ENCODE results near the gene GABRB1.

GABRB1 gene

DNA sequence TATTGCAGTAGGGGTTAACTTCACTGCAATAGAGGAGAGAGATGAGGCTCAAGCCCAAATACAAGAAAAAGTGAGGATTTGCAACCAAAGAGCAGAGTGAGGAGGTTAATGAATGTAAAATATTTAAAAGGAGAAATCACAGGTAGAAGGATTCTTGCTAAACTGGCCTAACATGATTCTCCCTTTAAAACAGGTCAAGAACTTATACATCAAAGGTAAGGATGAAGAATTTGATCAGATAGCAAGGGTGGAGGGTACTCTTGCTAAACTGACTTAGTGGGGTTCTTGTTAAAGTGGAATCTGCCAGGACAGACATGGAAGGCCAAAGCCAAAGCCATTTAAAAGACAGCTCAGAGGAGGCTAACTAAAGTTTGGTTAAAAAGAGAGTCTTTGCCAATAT lies 193.0 kb downstream of the GABRB1 start:
- Histone ChIP-seq H3K27me3 (ENCODE audit: control insufficient read depth in 1 of 2, insufficient read depth in 2 of 2, low read length in 2 of 2) (no peaks in the 10 kb centered on the region), H3K4me3 (ENCODE audit: low read length in 2 of 2) (no peak overlapping the region), H3K27ac (ENCODE audit: low read length) (no peak overlapping the region), H3K9me3 (ENCODE audit: control insufficient read depth in 2 of 2, low read length in 2 of 2) (no peaks in the 10 kb centered on the region), H3K9ac (ENCODE audit: low read length in 2 of 2) (no peak overlapping the region), H3K36me3 (ENCODE audit: control insufficient read depth in 2 of 2, insufficient read depth in 2 of 2, low read length in 2 of 2) (no peaks in the 10 kb centered on the region), H3K4me1 (ENCODE audit: control insufficient read depth, insufficient read depth, low read length) (no peaks in the 10 kb centered on the region)

DNA sequence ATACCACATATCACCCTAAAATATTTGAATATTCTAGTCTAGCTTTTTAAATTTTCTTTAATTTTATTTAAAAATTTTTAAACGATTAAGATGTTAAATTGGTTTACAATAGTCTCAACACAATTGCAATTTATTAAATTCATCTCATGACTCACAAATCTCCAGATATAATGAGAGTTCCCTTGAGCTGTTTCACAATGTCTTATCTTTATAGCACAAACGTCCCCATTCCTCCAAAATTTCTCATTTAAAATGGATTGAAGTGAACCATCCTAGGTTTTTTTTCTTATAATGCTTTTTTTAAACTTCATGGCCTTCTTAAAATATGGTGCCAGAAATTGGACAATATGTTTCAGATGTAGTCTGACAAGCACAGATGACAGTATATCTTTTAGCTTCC lies 204.4 kb downstream of the GABRB1 start:
- H3K4me1 ChIP-seq (ENCODE audit: control insufficient read depth, insufficient read depth, low read length), result no peaks in the 10 kb centered on the region
- H3K9ac ChIP-seq (ENCODE audit: low read length in 2 of 2), result no peak overlapping the region
- H3K9me3 ChIP-seq (ENCODE audit: control insufficient read depth in 2 of 2, low read length in 2 of 2), result no peaks in the 10 kb centered on the region
- H3K4me3 ChIP-seq (ENCODE audit: low read length in 2 of 2), result no peak overlapping the region
- no peaks in the 10 kb centered on the region for H3K36me3 ChIP-seq (ENCODE audit: control insufficient read depth in 2 of 2, insufficient read depth in 2 of 2, low read length in 2 of 2)
- no peaks in the 10 kb centered on the region for H3K27me3 ChIP-seq (ENCODE audit: control insufficient read depth in 1 of 2, insufficient read depth in 2 of 2, low read length in 2 of 2)
- no peak overlapping the region for H3K27ac ChIP-seq (ENCODE audit: low read length)

DNA sequence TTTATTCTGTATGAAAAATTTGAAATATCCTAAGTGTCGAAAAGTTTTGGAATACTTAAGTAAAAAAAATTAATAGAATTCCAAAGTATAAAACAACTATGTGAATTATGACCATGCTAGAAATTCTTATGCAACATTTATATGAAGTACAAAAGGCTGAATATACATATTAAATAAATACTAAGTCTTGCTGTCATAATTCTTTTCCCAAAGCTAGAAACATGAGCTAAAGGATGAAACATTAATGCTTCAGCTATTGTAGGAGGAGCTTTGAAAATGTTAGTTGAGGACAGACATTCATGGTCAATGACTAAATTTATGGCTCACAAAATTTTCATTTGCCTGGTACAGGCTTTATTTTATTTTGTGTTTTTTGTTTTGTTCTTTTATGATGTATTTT lies 207.3 kb downstream of the GABRB1 start:
- no peaks in the 10 kb centered on the region for H3K4me1 ChIP-seq (ENCODE audit: control insufficient read depth, insufficient read depth, low read length)
- no peaks in the 10 kb centered on the region for H3K36me3 ChIP-seq (ENCODE audit: control insufficient read depth in 2 of 2, insufficient read depth in 2 of 2, low read length in 2 of 2)
- H3K9me3 ChIP-seq (ENCODE audit: control insufficient read depth in 2 of 2, low read length in 2 of 2), result no peaks in the 10 kb centered on the region
- H3K4me3 ChIP-seq (ENCODE audit: low read length in 2 of 2), result no peak overlapping the region
- no peak overlapping the region for H3K27ac ChIP-seq (ENCODE audit: low read length)
- H3K27me3 ChIP-seq (ENCODE audit: control insufficient read depth in 1 of 2, insufficient read depth in 2 of 2, low read length in 2 of 2), result no peaks in the 10 kb centered on the region
- H3K9ac ChIP-seq (ENCODE audit: low read length in 2 of 2), result no peak overlapping the region

DNA sequence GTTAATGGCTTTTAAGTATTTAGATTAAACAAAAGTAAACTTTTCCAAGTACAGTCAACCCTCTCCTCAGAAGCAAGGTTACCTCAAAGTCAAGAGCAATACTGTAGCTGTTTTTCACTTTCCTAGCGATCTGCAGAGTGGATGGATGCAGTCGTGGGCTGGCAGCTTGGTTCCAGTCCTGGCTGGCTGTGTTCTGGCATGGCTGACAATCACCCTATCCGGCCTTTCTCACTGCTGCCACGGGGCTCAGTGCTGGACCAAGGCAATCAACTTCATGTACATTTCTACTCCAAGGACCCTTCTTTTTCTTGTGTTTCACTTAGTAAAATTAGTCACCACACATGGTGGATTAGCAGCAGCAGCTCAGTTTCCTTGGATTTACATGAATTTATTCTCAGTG lies 208.3 kb downstream of the GABRB1 start:
- Histone ChIP-seq H3K4me3 (ENCODE audit: low read length in 2 of 2) (no peak overlapping the region), H3K27ac (ENCODE audit: low read length) (no peak overlapping the region), H3K27me3 (ENCODE audit: control insufficient read depth in 1 of 2, insufficient read depth in 2 of 2, low read length in 2 of 2) (no peaks in the 10 kb centered on the region), H3K4me1 (ENCODE audit: control insufficient read depth, insufficient read depth, low read length) (no peaks in the 10 kb centered on the region), H3K36me3 (ENCODE audit: control insufficient read depth in 2 of 2, insufficient read depth in 2 of 2, low read length in 2 of 2) (no peaks in the 10 kb centered on the region), H3K9me3 (ENCODE audit: control insufficient read depth in 2 of 2, low read length in 2 of 2) (no peaks in the 10 kb centered on the region), H3K9ac (ENCODE audit: low read length in 2 of 2) (no peak overlapping the region)

- Histone ChIP-seq H3K36me3 (ENCODE audit: control insufficient read depth in 2 of 2, insufficient read depth in 2 of 2, low read length in 2 of 2) (no peaks in the 10 kb centered on the region), H3K9ac (ENCODE audit: low read length in 2 of 2) (no peak overlapping the region), H3K27me3 (ENCODE audit: control insufficient read depth in 1 of 2, insufficient read depth in 2 of 2, low read length in 2 of 2) (no peaks in the 10 kb centered on the region), H3K4me3 (ENCODE audit: low read length in 2 of 2) (no peak overlapping the region), H3K27ac (ENCODE audit: low read length) (no peak overlapping the region), H3K9me3 (ENCODE audit: control insufficient read depth in 2 of 2, low read length in 2 of 2) (no peaks in the 10 kb centered on the region), H3K4me1 (ENCODE audit: control insufficient read depth, insufficient read depth, low read length) (no peaks in the 10 kb centered on the region)
Observed at GRCh38 chr4:47251348-47252135, 220.2 kb downstream of the GABRB1 start.

DNA sequence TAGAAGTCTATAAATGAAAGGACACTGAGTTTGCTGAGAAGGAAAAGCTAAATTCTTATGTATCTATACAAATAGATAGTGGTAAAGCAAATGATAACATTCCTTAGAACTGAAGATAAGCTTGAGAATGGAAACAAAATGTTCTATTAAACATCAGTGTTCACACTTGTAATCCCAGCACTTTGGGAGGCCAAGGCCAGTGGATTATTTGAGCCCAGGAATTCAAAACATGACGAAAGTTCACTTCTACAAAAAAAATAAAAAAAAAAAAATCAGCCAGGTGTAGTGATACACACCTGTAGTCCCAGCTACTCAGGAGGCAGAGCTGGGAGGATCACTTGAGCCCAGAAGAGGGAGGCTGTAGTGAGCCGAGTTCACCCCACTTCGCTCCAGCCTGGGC lies 232.4 kb downstream of the GABRB1 start:
- Histone ChIP-seq H3K9me3 (ENCODE audit: control insufficient read depth in 2 of 2, low read length in 2 of 2) (no peaks in the 10 kb centered on the region), H3K36me3 (ENCODE audit: control insufficient read depth in 2 of 2, insufficient read depth in 2 of 2, low read length in 2 of 2) (no peaks in the 10 kb centered on the region), H3K4me1 (ENCODE audit: control insufficient read depth, insufficient read depth, low read length) (no peaks in the 10 kb centered on the region), H3K9ac (ENCODE audit: low read length in 2 of 2) (no peak overlapping the region), H3K27ac (ENCODE audit: low read length) (no peak overlapping the region), H3K4me3 (ENCODE audit: low read length in 2 of 2) (no peak overlapping the region), H3K27me3 (ENCODE audit: control insufficient read depth in 1 of 2, insufficient read depth in 2 of 2, low read length in 2 of 2) (no peaks in the 10 kb centered on the region)

DNA sequence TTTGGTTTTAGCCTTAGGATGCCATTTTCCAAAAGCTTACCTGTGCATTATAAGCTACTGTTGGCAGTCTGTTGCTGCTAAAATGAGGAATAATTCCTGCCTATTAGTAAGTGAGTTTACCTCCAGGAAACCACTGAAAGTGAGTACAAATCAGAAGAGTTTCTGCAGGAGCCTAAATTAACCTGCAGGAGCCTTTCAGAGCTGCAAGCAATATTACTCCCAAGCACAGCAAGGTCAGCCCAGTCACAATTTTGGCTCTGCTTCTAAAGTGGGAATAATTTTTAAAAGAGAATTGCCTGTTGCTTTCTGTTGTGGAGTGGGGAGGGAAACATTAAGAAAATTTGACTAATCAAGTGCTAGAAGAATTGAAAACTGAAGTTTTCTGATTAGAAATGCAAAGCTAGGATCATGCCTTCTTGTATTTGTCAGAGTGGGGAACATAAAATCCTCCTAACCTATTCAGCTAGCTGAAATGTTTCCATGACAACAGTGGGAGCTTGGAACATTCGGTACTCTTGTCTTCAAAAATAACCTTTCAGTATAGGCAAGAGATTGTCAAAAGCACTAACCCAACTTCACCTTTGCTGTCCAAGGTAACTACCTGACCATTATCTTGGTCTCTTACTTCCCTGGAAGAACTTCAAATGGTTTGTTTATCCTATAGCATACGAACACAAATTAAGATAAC lies 239.0 kb downstream of the GABRB1 start:
- H3K4me1 ChIP-seq (ENCODE audit: control insufficient read depth, insufficient read depth, low read length), result no peaks in the 10 kb centered on the region
- H3K4me3 ChIP-seq (ENCODE audit: low read length in 2 of 2), result no peak overlapping the region
- no peaks in the 10 kb centered on the region for H3K27me3 ChIP-seq (ENCODE audit: control insufficient read depth in 1 of 2, insufficient read depth in 2 of 2, low read length in 2 of 2)
- H3K27ac ChIP-seq (ENCODE audit: low read length), result no peak overlapping the region
- H3K9ac ChIP-seq (ENCODE audit: low read length in 2 of 2), result no peak overlapping the region
- no peaks in the 10 kb centered on the region for H3K36me3 ChIP-seq (ENCODE audit: control insufficient read depth in 2 of 2, insufficient read depth in 2 of 2, low read length in 2 of 2)
- no peaks in the 10 kb centered on the region for H3K9me3 ChIP-seq (ENCODE audit: control insufficient read depth in 2 of 2, low read length in 2 of 2)

GRCh38 chr4:47271291-47271690 lies 239.9 kb downstream of the GABRB1 start:
- Histone ChIP-seq H3K9ac (ENCODE audit: low read length in 2 of 2) (no peak overlapping the region), H3K27ac (ENCODE audit: low read length) (no peak overlapping the region), H3K27me3 (ENCODE audit: control insufficient read depth in 1 of 2, insufficient read depth in 2 of 2, low read length in 2 of 2) (no peaks in the 10 kb centered on the region), H3K4me1 (ENCODE audit: control insufficient read depth, insufficient read depth, low read length) (no peaks in the 10 kb centered on the region), H3K36me3 (ENCODE audit: control insufficient read depth in 2 of 2, insufficient read depth in 2 of 2, low read length in 2 of 2) (no peaks in the 10 kb centered on the region), H3K4me3 (ENCODE audit: low read length in 2 of 2) (no peak overlapping the region), H3K9me3 (ENCODE audit: control insufficient read depth in 2 of 2, low read length in 2 of 2) (no peaks in the 10 kb centered on the region)

DNA sequence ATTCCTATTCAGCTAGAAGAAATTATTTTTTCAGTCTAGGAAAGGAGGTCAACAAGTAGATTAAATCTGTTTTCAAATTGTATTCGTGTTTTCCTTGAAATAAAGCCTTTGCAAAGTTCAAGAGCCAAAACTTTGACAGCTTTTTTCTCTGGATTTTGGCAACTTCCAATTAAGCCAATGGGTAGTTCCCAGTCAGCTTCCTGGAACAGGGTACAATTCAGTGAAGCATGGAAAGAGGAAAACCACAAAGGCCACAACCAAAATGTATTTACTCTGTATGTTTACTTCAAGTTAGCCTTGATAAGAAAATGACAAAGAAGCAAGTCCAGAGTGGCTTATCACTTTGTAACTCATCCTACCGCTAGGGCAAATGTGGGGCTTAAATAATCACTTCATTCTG lies 243.5 kb downstream of the GABRB1 start:
- H3K9ac ChIP-seq (ENCODE audit: low read length in 2 of 2), result no peak overlapping the region
- no peaks in the 10 kb centered on the region for H3K4me1 ChIP-seq (ENCODE audit: control insufficient read depth, insufficient read depth, low read length)
- H3K27ac ChIP-seq (ENCODE audit: low read length), result no peak overlapping the region
- H3K9me3 ChIP-seq (ENCODE audit: control insufficient read depth in 2 of 2, low read length in 2 of 2), result no peaks in the 10 kb centered on the region
- H3K4me3 ChIP-seq (ENCODE audit: low read length in 2 of 2), result no peak overlapping the region
- H3K36me3 ChIP-seq (ENCODE audit: control insufficient read depth in 2 of 2, insufficient read depth in 2 of 2, low read length in 2 of 2), result no peaks in the 10 kb centered on the region
- H3K27me3 ChIP-seq (ENCODE audit: control insufficient read depth in 1 of 2, insufficient read depth in 2 of 2, low read length in 2 of 2), result no peaks in the 10 kb centered on the region

DNA sequence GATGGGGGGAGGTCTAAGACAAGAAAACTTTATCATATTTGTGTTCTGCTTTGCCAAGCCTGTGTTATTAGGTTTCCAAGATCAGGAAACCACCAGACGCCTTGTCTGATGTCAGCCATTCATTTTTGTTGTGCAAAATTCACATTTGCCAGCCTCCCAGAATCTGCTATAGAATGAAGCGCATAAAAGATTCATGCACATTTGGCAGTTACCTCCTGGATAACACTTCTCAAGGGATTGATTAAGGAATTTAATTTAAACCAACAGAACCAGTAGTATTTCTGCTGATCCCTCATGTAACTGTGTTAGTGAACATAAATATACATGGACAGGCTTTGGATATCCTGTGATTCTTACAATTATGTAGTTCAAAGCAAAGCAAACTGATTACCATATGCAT lies 244.2 kb downstream of the GABRB1 start:
- no peaks in the 10 kb centered on the region for H3K4me1 ChIP-seq (ENCODE audit: control insufficient read depth, insufficient read depth, low read length)
- no peaks in the 10 kb centered on the region for H3K36me3 ChIP-seq (ENCODE audit: control insufficient read depth in 2 of 2, insufficient read depth in 2 of 2, low read length in 2 of 2)
- H3K9me3 ChIP-seq (ENCODE audit: control insufficient read depth in 2 of 2, low read length in 2 of 2), result no peaks in the 10 kb centered on the region
- no peak overlapping the region for H3K4me3 ChIP-seq (ENCODE audit: low read length in 2 of 2)
- no peaks in the 10 kb centered on the region for H3K27me3 ChIP-seq (ENCODE audit: control insufficient read depth in 1 of 2, insufficient read depth in 2 of 2, low read length in 2 of 2)
- no peak overlapping the region for H3K27ac ChIP-seq (ENCODE audit: low read length)
- H3K9ac ChIP-seq (ENCODE audit: low read length in 2 of 2), result no peak overlapping the region

DNA sequence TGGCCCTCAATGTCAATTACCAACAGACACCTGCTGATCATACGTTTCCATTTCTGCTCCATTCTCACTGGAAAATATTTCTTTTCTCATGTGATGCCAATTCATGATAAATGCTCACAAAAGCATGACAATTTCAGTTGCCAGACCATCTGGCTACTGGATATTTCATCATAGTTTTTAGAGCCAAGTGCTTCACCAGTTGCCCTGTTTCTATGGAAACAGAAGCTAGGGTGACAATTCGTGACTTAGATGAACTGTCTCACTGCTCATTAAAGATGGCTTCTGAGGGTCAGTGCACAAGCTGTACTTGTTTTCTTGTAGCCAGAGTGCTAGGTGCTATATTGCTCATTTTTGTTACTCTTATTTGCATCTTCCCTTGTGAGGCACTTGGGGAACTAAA lies 247.3 kb downstream of the GABRB1 start:
- Histone ChIP-seq H3K27me3 (ENCODE audit: control insufficient read depth in 1 of 2, insufficient read depth in 2 of 2, low read length in 2 of 2) (no peaks in the 10 kb centered on the region), H3K4me1 (ENCODE audit: control insufficient read depth, insufficient read depth, low read length) (no peaks in the 10 kb centered on the region), H3K27ac (ENCODE audit: low read length) (no peak overlapping the region), H3K9ac (ENCODE audit: low read length in 2 of 2) (no peak overlapping the region), H3K4me3 (ENCODE audit: low read length in 2 of 2) (no peak overlapping the region), H3K36me3 (ENCODE audit: control insufficient read depth in 2 of 2, insufficient read depth in 2 of 2, low read length in 2 of 2) (no peaks in the 10 kb centered on the region), H3K9me3 (ENCODE audit: control insufficient read depth in 2 of 2, low read length in 2 of 2) (no peaks in the 10 kb centered on the region)
